Bone marrow (tissue), 2 donors: ENCODE measurements around the gene BACH2.
"Not testable (repeated sequence)": the region's sequence is repeated elsewhere in the genome, so short reads cannot be mapped to it uniquely, and the experiment has no call there.

Experiments used
- DNase-seq, 2 donors: peaks; one replicate each; lab custom pipeline; 2025; lab: John Stamatoyannopoulos, UW

The BACH2 gene

DNA sequence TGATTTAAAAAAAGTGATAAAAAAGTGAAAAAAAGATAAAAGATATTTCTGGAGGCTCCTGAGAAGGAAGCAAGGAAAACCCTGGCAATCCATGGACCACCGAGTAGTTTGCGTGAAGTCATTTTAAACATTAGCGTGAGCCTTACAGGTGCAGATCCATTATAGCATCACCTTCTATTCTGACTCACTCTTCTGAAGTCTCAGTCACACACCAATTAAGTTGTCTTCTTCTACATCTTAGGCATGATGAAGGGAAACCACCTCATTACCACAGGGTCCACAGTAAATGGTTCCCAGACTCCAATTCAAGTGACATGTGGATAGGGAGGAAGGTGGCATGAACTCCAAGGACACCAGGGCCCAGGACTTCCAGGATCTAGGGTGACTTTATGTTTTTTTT lies 303.2 kb downstream of the BACH2 start:
- DNase-seq, result no peak

DNA sequence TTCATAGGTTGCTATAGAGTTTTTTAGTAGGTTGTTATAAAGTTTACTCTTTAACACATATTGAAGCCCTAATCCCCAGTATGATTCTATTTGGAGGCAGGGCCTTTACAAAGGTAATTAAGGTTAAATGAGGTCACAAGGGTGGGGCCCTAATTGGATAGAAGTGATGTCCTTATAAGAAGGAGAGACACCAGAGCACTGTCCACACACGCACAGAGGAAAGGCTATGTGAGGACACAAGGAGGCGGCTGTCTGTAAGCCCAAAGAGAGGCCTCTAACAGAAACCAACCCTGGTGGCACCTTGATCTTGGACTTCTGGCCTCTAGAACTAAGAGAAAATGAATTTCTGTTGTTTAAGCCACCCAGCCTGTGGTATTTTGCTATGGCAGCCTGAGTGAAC lies 303.8 kb downstream of the BACH2 start:
- no peak for DNase-seq

DNA sequence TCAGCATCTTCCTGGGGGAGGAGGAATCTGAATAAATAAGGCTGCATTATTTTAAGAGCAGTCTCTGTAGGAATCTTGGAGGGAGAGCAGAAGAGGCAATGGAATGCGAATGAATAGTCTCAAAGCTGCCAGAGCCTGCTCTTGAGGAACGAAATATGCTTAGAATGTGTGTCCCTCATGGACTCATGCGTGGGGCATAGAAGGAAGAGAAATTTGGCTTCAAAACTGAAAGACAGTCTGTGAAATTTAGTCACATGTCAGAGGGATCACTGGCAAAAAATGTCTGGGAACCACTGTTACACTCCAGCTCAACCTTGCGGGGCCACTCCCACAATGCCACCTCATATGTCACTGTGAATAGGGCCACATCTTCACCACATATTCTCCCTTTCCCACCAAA lies 306.9 kb downstream of the BACH2 start:
- no peak for DNase-seq

DNA sequence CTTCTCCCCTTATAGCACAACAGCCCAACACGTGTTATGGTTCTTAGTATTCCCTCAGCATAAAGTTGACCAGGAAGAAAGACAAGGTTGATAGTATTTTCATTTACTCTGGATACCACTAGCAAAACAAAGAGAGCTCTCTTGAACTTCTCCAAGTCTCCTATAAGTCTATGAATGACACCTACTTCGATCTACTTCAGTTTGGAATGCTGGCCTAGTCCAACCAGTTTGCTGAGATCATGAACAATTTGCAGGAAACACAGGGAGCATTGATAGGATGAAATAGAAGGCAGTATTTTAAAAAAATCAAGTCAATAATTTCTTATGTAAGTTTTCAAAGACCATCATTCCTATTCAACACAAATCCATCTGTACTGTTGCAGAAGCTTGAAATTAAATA lies 308.8 kb downstream of the BACH2 start:
- DNase-seq, result no peak

DNA sequence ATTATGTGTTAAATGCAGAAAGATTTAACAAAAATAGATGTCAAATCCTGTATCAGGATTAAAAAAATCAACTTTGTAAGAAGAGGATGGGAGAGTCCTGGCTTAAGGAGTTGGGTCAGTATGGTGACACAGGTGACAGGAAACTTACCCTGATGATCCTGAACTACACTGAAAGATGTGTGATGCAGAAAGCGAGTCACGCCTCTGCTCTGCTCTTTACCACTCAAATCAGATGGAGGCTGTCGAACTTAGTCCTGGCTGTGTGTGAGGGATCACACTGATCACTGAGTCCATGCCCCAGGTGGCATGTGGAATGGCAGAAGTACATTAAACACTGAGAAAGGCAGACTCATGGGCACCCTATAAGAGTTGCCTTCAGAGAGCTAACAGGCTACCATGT lies 309.5 kb downstream of the BACH2 start:
- DNase-seq, result no peak

DNA sequence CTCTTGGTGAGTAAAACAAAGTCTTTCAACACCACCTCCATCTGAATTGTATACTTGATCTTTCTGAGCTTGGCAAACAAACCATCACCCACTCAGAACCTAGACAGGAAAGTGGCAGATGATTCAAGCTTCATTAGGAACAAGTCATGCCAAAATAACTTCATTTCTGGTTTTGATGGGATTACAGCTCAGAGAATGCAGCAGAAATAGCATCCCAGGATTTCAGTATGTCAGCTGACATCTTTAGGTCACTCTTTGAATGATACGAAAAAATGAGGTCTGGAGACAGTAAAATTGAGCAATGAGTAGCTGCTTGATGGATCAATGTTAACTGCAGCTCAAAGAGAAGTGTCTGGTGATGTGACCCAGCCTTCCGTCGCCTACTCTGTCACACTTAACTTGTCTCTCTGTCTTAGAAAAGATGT lies 310.0 kb downstream of the BACH2 start:
- no peak for DNase-seq

DNA sequence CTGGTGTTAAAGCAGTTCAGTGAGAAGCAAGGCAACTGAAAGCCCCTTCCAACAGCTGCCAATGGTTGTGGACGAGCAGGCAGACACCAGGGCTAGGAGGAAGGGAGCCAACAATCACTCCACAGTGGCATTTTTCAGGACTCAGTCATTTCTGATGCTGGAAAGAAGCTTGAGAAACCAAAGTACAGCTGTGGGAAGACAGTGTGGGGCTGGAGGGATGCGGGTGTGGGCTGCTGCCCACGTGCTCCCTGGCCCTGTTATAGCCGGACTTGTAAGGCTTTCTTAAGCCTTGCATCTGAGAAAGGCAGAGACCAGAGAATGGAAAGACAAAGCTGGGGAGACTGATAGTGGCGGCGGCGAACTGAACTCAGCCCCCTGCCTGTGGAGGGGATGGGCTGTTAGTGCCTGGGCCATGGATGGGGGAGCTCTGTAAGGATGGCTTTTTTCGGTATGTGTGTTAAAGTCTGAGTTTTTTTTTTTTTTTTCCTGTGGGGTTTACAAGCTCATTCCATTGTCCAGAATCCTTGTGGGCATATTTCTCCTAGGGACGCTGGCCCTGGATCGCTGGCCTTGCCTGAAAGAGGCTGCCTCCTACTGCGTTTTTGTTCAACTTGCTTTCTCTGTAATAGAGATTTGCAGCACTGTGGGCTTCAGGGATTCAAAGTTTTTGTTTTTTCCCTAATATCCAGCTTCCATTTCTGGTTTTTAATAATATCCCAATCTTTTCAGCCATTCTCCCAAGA lies 310.7 kb downstream of the BACH2 start:
- no peak for DNase-seq

DNA sequence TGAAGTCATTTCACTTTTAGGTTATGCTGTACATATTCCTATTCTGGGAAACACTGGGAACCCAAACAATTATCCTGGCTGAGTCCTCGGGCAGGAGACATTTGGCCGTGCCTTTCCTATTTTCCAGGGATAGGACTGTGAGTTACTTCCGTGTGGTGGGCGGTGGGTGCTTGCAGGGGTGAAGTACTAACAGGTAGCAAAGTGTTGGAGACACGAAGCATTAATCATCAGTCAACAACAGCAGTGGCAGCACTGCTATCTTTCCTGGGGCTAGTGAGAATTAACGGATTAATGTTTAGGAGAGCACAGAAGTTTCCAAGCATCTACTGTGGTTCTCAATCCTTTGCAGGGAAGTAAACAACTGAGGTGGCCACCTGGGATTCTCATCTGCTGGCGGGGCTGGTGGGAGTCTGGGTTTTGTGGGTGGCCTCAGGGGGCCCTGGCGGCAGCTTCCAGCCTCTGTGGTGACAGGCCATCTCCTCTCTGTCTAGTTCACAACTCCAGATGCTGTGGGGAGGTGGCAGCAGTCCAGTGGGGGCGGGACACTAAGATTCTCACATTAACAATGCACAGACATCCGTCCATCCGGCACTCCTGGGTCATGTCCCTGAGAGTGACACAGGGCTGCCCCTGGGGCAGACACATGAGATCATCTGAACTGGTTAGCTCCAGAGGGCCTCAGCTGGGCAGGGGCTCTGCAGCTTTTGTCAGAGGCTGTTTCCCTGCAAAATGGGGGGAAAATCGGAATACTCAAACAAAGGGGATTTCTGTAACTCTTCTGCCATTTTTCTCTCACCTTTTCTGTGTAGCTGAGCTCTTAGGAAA lies 311.5 kb downstream of the BACH2 start:
- no peak for DNase-seq

DNA sequence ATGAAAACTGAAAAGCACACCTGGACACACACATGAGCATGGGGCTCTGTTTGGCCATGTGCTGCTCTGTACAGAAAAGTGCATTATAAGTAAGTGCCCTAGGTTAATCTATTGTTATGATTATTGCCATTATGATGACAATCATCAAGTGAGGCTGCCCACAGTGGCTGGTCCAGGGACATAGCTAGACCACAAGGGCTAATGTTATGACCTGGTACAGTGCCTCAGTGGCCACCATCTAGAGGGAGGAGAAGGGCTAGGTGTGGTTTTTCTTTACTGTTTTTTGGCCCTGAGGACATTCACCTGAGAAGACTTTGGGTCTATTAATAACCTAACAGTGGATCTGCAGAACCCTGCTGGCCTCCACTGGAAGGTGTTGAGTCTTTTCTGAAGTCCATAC lies 316.3 kb downstream of the BACH2 start:
- DNase-seq, result no peak

DNA sequence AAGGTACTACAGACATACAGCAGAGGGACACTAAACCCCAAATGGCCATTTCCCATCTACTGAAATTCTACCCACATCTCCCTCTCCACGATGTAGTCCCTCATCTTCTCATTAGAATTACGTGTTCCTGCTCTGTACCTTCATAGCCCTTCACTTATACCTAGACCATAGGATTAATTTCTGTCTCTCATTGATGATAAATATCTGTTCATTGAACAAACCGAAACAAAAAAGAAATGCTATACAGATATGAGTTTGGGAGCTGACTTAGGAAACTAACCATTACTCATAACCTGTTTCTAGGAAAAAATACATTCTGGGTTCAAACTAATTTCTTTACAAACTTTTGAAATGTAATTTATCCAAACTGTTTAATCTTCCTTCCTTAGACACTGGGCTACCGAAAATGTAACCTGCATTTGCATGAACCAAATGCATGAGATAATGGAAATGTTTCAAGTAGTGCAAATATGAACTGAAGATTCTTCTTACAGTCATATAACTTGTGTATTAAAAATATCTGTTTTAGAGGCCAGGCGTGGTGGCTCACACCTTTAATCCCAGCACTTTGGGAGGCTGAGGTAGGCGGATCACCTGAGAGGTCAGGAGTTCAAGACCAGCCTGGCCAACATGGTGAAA lies 317.0 kb downstream of the BACH2 start:
- DNase-seq, result no peak

DNA sequence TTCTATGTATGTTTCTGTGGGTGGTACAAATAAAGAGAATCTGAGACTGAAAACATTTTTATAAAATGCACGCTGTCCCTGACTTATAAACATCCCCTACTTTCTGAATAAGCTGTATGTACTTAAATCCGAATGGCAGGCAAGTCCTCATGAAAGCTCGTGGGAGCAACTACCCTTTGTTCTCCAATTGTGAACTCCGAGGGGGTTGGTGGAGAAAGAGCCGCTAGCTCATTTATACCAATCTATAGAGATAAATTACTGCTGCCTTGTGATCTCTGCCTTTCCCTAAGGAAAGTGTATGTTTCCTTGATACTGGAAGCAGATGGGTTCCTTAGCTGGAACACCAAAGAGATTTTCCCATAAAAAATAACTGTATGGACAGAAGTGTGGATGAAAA lies 317.9 kb downstream of the BACH2 start:
- no peak for DNase-seq

DNA sequence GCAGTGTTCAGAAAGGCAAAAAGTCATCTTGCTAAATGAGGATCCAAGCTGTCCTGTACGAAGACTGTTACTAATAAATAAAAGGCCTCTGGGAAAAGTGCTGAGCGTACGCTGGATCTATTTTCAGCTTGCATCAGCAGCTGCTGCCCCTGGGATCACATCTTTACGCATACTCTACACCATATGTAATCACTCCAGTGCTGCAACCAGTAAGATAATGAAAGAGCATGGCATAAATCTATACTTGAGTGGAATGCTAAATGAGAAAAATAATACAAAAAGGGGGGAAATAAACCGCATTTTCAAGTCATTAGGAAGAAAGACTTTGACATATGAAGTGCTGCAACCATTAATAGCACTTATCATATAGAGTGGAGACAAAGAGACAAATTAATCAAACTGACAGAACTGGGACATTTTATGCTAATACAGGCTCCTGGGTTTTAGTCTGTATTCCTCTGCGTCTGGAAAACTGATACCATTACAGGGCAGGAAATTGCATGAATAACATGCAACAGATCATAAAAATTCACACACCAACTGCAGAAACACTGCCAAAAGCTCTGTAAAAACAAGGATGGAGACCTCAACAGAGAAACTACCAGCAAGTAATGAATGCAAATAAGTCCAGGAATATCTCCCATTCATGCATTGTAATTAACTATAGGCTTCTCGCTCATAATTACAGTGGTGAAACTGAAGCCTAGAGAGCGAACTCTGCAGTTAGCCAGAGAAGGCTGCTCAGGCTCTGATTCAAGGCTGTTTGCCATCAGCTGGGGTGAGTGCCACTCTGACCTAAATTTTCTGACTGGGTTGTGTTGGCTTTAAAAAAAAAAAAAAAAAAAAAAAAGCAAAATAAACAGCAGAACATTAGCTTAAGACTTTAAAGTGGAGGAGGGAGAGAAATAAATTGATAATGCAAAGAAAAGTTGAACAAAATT lies 318.6 kb downstream of the BACH2 start:
- DNase-seq, result no peak

DNA sequence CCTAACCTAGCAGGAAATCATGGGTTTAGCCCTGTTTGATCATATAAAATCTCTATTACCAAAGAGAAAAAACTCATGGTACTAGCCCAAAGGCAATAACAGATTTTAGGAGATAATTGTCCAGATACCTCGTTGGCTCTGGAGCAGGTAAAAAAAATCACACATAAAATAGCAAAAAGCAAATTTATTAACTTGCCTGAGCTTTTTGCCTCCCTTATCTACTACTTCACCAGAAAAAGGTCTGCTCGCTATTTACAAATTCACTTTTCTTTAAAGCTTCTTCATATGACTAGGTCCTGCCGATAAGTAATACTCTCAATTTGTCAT lies 320.0 kb downstream of the BACH2 start:
- DNase-seq, result no peak

DNA sequence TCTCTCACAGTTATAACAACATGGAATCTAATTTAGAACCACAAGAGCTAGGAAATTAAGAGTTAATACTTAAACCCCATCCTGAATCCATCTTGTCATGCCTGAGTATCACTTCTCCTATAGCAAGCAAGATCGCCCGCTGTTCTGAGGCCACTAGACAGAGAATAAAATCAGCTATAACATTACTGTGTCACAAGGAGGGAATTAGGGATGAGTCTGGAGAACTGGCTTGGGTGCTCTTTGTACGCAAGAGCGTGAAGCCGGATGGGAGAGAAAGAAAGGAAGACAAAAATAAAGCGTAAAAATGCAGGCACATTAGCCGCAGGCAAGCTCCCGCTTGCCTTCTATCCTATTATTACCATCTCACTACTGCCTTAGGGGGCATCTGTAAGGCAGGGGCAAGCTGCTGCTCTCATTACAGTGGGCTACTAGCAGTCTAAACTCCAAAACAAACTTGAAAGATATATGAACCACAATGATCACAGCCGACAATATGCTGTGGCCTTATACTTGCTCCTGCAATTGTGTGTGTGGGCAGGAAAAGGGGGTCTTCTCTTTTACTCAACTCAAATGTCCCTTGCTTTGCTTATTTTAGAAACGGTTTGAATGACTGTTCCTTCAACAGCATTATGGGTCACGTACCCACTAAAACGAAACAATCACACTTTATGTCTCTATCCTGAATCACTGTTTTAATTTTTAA lies 320.5 kb downstream of the BACH2 start:
- DNase-seq, result no peak

DNA sequence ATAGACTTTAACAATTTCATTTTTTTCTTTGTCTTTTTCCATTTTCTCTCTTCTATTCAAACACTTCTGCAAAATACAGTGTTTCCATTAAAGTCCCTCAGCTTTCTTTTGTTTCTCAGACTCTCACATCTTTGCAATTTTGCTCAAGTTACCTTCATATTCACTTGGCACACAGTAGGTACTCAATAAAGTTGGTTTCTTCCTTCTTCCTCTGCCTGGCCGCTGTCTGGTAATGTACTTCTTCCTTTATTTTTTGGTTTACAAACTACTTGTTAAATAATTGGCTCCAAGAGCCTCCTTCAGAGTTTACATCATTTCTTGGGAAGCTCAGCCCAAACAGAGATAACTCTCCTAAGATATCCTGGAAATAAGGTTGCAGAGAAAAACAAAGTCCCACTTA lies 321.3 kb downstream of the BACH2 start:
- DNase-seq, result no peak

DNA sequence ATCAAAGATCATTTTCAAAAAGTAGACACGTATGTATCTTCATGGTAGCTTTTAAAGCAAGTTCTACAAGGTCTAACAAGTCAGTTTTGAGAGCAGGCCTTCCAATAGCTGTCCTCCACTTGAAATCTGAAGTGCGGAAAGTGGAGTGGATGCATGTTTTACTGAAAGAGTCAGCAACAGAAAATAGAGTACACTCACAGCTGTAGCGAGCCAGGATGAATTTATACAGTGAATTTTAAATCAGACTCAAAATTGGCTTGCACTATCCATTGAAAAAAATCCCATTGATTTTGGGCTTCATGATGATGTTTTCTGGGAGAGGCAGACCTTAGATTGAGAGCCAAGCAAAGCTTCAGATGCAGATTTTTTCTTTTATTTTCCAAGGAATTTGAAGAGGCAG lies 321.8 kb downstream of the BACH2 start:
- no peak for DNase-seq

DNA sequence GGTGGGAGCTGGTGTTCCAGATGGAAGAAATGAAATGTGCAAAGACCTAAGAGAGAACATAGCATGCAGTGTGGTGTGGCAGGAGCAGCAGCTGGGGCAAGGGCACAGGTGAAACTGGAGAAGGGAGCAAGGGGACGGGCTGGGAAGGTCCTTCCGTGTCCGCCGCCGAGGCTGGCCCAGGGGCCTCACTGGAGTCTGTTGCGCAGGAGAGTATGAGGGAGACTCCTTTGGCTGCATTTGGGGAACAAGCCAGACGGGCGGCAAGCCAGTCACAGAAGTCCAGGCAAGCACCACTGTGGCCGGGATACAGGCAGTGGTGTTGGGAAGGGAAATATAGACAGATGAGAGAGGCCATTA lies 324.6 kb downstream of the BACH2 start:
- DNase-seq, result no peak

DNA sequence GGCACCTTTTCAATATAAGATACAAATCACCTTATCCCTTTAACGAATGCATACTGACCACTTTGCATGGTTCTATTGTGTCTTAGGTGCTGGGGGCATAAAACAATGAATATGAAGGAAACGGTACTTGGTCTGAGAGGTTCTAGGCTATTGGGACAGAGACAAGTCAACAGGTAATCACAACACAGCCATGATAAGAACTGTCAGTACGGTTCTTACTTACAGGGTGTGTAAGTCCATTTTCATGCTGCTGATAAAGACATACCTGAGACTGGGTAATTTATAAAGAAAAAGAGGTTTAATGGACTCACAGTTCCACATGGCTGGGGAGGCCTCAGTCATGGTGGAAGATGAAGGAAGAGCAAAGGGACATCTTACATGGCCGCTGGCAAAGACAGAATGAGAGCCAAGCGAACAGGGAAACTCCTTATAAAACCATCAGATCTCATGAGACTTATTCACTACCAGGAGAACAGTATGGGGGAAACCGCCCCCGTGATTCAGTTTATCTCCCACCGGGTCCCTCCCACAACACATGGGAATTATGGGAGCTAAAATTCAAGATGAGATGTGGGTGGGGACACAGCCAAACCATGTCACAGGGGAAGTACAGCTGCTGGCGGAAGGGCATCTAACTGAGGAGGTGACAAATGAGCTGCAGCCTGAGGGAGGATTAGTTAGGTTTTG lies 325.2 kb downstream of the BACH2 start:
- DNase-seq, result not testable (repeated sequence)

DNA sequence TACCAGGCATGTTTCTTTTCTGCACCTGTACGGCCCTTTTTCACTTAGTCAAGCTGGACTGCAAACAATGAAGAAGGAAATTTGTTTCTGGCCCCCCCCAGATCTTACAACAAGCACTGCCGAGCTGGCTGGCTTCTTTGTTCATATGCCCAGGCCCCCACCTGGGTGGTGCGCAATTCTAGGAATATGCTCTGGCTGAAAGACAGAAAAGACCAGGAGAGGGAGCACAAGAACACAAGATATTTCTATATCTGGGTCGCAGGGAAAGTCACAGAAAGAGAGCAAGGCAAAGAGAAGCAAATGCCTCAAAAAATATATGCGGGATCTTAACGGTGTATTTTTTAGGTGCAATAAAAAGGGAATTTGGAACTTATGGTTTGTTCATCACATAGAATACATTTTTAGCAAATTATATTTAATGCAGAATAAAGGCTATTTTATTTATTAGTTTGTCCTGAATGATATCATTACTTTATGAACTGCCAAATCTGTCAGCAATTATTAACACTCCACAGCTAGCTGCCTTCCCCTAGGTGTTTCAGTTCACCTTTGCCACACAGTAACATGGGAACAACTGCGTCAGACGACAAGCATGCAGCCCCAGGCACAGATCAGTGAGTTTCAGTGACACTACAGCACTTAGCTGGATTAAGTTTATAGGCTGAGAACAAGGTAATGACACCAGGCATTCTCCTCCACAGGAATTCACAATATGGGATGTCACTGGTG lies 325.9 kb downstream of the BACH2 start:
- no peak for DNase-seq

DNA sequence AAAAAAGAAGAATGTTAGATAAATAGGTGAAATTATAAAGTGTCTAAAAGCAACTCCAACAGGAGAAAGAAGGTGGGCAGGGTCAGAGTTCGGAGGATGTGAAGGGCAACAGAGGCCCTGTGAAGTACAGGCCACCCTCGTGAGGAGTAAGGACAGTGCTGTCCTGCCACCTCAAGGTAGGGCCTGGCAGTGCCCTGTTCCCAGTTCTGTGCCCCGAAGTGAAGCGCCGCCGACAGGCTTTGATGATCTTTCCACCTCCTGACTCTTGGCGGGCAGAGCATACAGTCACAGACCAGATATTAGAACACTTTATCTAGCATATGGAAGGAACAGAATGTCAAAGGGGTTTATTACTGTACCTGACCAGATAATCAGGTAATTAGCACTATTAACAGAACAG lies 326.6 kb downstream of the BACH2 start:
- no peak for DNase-seq
